ENCODE measurements around the gene ADSL.

GRCh38 chr22:40434745-40435144 lies 88.4 kb downstream of the ADSL start:
- no peak for TF ChIP-seq CTCF (IDR thresholded peaks at IDR 0.05)
- TF ChIP-seq POLR2A (IDR thresholded peaks at IDR 0.05): no peak
